Left forelimb (tissue), 1 donor: ENCODE data around the gene TFR2.
A peak's percentile ranks its signal among the peaks of the same experiment; 100 is the strongest.

ENCODE experiments used
- DNase-seq: peaks from one replicate; pipeline ENCODE4 v3.0.0-alpha.2; 2018; ENCODE audit warnings: low spot score

Gene TFR2

GRCh38 chr7:100654908-100655831 is 13.8 kb upstream of the TFR2 start:
- no peak for DNase-seq

GRCh38 chr7:100649826-100650565 is 8.6 kb upstream of the TFR2 start:
- no peak for DNase-seq

GRCh38 chr7:100642534-100642907 is 1.2 kb upstream of the TFR2 start:
- DNase-seq: no peak

- DNase-seq: no peak
These were observed 645 bp upstream of the TFR2 start for GRCh38 chr7:100641860-100642533.

- DNase-seq: no peak
These were observed 573 bp downstream of the TFR2 start for GRCh38 chr7:100640517-100641440.

- no peak for DNase-seq
These were observed 1.3 kb downstream of the TFR2 start for GRCh38 chr7:100639995-100640516.

- DNase-seq: no peak
These were observed 8.2 kb downstream of the TFR2 start for GRCh38 chr7:100632951-100633717.

GRCh38 chr7:100630066-100630465 is 11.3 kb downstream of the TFR2 start:
- no peak for DNase-seq

- no peak for DNase-seq
These were observed 12.1 kb downstream of the TFR2 start for GRCh38 chr7:100629117-100629716.

- no peak for DNase-seq
These were observed 14.2 kb downstream of the TFR2 start for GRCh38 chr7:100627238-100627549.

- DNase-seq: peak; percentile 88
These were observed 14.7 kb downstream of the TFR2 start for GRCh38 chr7:100626530-100627237.

- no peak for DNase-seq
These were observed 15.3 kb downstream of the TFR2 start for GRCh38 chr7:100626055-100626454.

- DNase-seq: no peak
These were observed 17.2 kb downstream of the TFR2 start for GRCh38 chr7:100623951-100624824.

GRCh38 chr7:100621554-100621953 is 19.8 kb downstream of the TFR2 start:
- no peak for DNase-seq

- no peak for DNase-seq
These were observed 20.5 kb downstream of the TFR2 start for GRCh38 chr7:100620804-100621203.

GRCh38 chr7:100620239-100620638 is 21.1 kb downstream of the TFR2 start:
- DNase-seq: no peak

- DNase-seq: no peak
These were observed 27.0 kb downstream of the TFR2 start for GRCh38 chr7:100614308-100614861.
